Mammary microvascular endothelial cell (primary cell): Measurements from ENCODE around the gene OR5B3. TPM values are rescaled to one million over a fixed set of nuclear protein-coding genes. Genes with fewer than 3 reads are reported as not detected.

Experiments
- total RNA-seq: library from RNA; depleted of rRNA; stranded (reverse); fragments of >200 nt; gene quantifications from 2 replicates; pipeline ENCODE4 v1.2.3, GENCODE V29; 2015

Gene OR5B3
- not detected in 2 replicates for total RNA-seq

GRCh38 chr11:58406774-58407173, at the start of gene OR5B3:
TSS of gene OR5B3 (minus strand) at chr11:58406874. CDS start at chr11:58403409, 3,465 bp downstream.

GRCh38 chr11:58442136-58442535, 35.5 kb upstream of the OR5B3 start, which contains the start of gene OR5B12:
TSS of gene OR5B12 (minus strand) at chr11:58442236. CDS start at chr11:58440151, 2,085 bp downstream.

DNA sequence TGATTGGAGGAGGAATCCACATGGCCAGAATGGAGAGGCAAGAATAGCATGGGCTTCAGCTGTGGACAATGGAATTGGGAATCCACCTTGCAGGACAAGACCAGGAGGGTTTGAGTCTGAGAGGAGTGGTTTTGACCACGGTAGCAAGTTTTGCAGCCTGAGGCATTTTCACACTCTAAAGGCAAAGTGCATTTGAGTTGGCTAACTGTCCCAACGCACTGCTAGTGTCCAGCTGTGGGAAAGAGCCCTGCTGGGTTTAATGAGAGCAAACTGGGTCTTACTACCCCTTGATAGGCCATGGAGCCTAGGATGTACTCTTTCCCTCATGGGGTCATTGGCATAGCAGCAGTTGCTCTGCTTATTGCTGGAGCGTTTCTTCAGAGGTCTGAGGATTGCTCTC, 21.3 kb upstream of the OR5B3 start, which contains the start of gene OR5B2:
OR5B2 (minus strand) TSS at position 101 of the 400 bp plus-strand sequence. CDS start 4,860 bp downstream, outside the sequence.

GRCh38 chr11:58358969-58359368, 47.7 kb downstream of the OR5B3 start, which contains the start of gene OR5B17:
TSS of gene OR5B17 (minus strand) at chr11:58359069. CDS start at chr11:58359069, 0 bp downstream.

Other genes starting within 250 kb of the OR5B3 start
- not detected in 2 replicates for gene OR9Q2, start 217.8 kb downstream of the OR5B3 start, total RNA-seq
- gene OR1S2, start 202.7 kb downstream of the OR5B3 start, total RNA-seq: not detected in 2 replicates
- gene OR1S1, start 194.2 kb downstream of the OR5B3 start, total RNA-seq: not detected in 2 replicates
- gene OR10Q1, start 178.0 kb downstream of the OR5B3 start, total RNA-seq: not detected in 2 replicates
- not detected in 2 replicates for gene OR10W1, start 138.6 kb downstream of the OR5B3 start, total RNA-seq
- not detected in 2 replicates for gene OR5B17, start 47.8 kb downstream of the OR5B3 start, total RNA-seq
- gene OR5B2, start 21.2 kb upstream of the OR5B3 start, total RNA-seq: not detected in 2 replicates
- not detected in 2 replicates for gene OR5B12, start 35.4 kb upstream of the OR5B3 start, total RNA-seq
- gene OR5B21, start 101.2 kb upstream of the OR5B3 start, total RNA-seq: not detected in 2 replicates
- 6.0 and 6.9 TPM in 2 replicates for gene LPXN, start 169.0 kb upstream of the OR5B3 start, total RNA-seq
- 40.8 and 47.3 TPM in 2 replicates for gene ZFP91, start 172.2 kb upstream of the OR5B3 start, total RNA-seq
- 0.27 and 0.34 TPM in 2 replicates for gene CNTF, start 215.8 kb upstream of the OR5B3 start, total RNA-seq